GM23338 (cell line): ENCODE measurements around the gene PSMB2. TPM values are rescaled to one million over a fixed set of nuclear protein-coding genes. Genes with fewer than 3 reads are reported as not detected.

Experiments used
- ATAC-seq: fragments of 200-7000 bp; cut with Tn5 transposase; 3 replicates; pipeline ENCODE4 v1.9.1; 2020
- DNase-seq: peaks from one replicate; pipeline ENCODE4 v3.0.0-alpha.2; 2015; ENCODE audit warnings: low spot score
- H2AFZ ChIP-seq: fragments of 200-600 bp; sonication (generic); 2 replicates; pipeline ENCODE4 v1.8.0; 2016; ENCODE audit warnings: antibody characterized with exemption, mild to moderate bottlenecking, moderate library complexity
- H3F3A ChIP-seq: fragments of 200-600 bp; sonication (generic); replicated peaks from 2 replicates; pipeline ENCODE4 v1.8.0; 2017; ENCODE audit warnings: antibody characterized with exemption, mixed run types, low read depth
- H3K27ac ChIP-seq: fragments of 200-600 bp; sonication (generic); 2 replicates; pipeline ENCODE4 v1.6.1; 2016; ENCODE audit warnings: low read depth
- H3K27me3 ChIP-seq: fragments of 200-600 bp; sonication (generic); 2 replicates; pipeline ENCODE4 v1.8.0; 2016; ENCODE audit warnings: mild to moderate bottlenecking, mixed run types, moderate library complexity; ENCODE audit not compliant: insufficient read depth
- H3K36me3 ChIP-seq: fragments of 200-600 bp; sonication (generic); 2 replicates; pipeline ENCODE4 v1.8.0; 2016; ENCODE audit warnings: mild to moderate bottlenecking; ENCODE audit not compliant: insufficient read depth
- H3K4me1 ChIP-seq: fragments of 200-600 bp; sonication (generic); 2 replicates; pipeline ENCODE4 v1.8.0; 2016; ENCODE audit warnings: mild to moderate bottlenecking, moderate library complexity; ENCODE audit not compliant: insufficient read depth
- H3K4me2 ChIP-seq: fragments of 200-600 bp; sonication (generic); 2 replicates; pipeline ENCODE4 v1.7.1; 2017; ENCODE audit warnings: mixed run types
- H3K4me3 ChIP-seq: fragments of 200-600 bp; sonication (generic); 2 replicates; pipeline ENCODE4 v1.6.1; 2016; ENCODE audit warnings: mixed run types
- H3K79me2 ChIP-seq: fragments of 200-600 bp; sonication (generic); replicated peaks from 2 replicates; pipeline ENCODE4 v1.8.0; 2017; ENCODE audit warnings: mild to moderate bottlenecking; ENCODE audit not compliant: insufficient read depth
- H3K9me2 ChIP-seq: fragments of 200-600 bp; sonication (generic); 2 replicates; pipeline ENCODE4 v1.8.0; 2017; ENCODE audit not compliant: insufficient read depth
- H4K20me1 ChIP-seq: fragments of 200-600 bp; sonication (generic); replicated peaks from 2 replicates; pipeline ENCODE4 v1.8.0; 2017; ENCODE audit warnings: mild to moderate bottlenecking; ENCODE audit not compliant: insufficient read depth
- H3K27ac Mint-ChIP-seq: 2 replicates; pipeline ENCODE4 v1.8.0; 2020; ENCODE audit warnings: inconsistent platforms, mild to moderate bottlenecking, moderate library complexity, mixed read lengths
- H3K27me3 Mint-ChIP-seq: 3 replicates; pipeline ENCODE4 v1.8.0; 2022; ENCODE audit warnings: low read depth, mild to moderate bottlenecking, moderate library complexity, mixed read lengths, inconsistent platforms; ENCODE audit not compliant: insufficient read depth, poor library complexity
- H3K36me3 Mint-ChIP-seq: 3 replicates; pipeline ENCODE4 v1.8.0; 2021; ENCODE audit warnings: low read depth, mild to moderate bottlenecking, inconsistent platforms, moderate library complexity, mixed read lengths
- H3K4me1 Mint-ChIP-seq: 3 replicates; pipeline ENCODE4 v1.8.0; 2020; ENCODE audit warnings: mild to moderate bottlenecking, inconsistent platforms, mixed read lengths
- H3K4me3 Mint-ChIP-seq: 3 replicates; pipeline ENCODE4 v1.8.0; 2021; ENCODE audit warnings: moderate library complexity, mild to moderate bottlenecking, inconsistent platforms, mixed read lengths
- H3K9me3 Mint-ChIP-seq: 3 replicates; pipeline ENCODE4 v1.8.0; 2020; ENCODE audit warnings: moderate library complexity, mild to moderate bottlenecking, inconsistent platforms, mixed read lengths
- CREB1 ChIP-seq: fragments of 250-450 bp; sonication (Bioruptor Pico); IDR thresholded peaks from 2 replicates; pipeline ENCODE4 v1.5.0; 2020; ENCODE audit warnings: low read depth, mild to moderate bottlenecking, moderate library complexity
- EZH2phosphoT487 ChIP-seq: fragments of 200-600 bp; sonication (generic); IDR thresholded peaks from one replicate; pipeline ENCODE4 v1.8.1; 2018; ENCODE audit warnings: antibody characterized with exemption; ENCODE audit not compliant: unreplicated experiment
- JUNB ChIP-seq: IDR thresholded peaks from one replicate; pipeline ENCODE4 v1.6.1; 2016; ENCODE audit warnings: antibody characterized with exemption; ENCODE audit not compliant: unreplicated experiment
- NANOG ChIP-seq: IDR thresholded peaks from 2 replicates; pipeline ENCODE4 v1.6.1; 2016; ENCODE audit warnings: antibody characterized with exemption, borderline replicate concordance
- ZNF114 ChIP-seq: fragments of 250-450 bp; sonication (Bioruptor Pico); IDR thresholded peaks from 2 replicates; pipeline ENCODE4 v1.5.0; 2020; ENCODE audit warnings: mild to moderate bottlenecking, moderate library complexity
- ZNF331 ChIP-seq: fragments of 250-450 bp; sonication (Bioruptor Pico); IDR thresholded peaks from 2 replicates; pipeline ENCODE4 v1.5.0; 2020; ENCODE audit warnings: low read depth, mild to moderate bottlenecking, moderate library complexity
- polyA plus RNA-seq: library from polyadenylated mRNA; unstranded; fragments of >200 nt; fragmentation: Nextera tagmentation; extraction: Ambion mirVana; gene quantifications from 2 replicates; pipeline ENCODE4 v1.2.1, GENCODE V29; 2016
- total RNA-seq: library from RNA; depleted of rRNA; stranded (reverse); fragments of >200 nt; shearing (Covaris generic); gene quantifications from 2 replicates; pipeline ENCODE4 v1.2.3, GENCODE V29; 2014
- TF ChIP-seq, protein P1 (sequence below): fragments of 250-450 bp; sonication (Bioruptor Pico); IDR thresholded peaks from 2 replicates; pipeline ENCODE4 v1.5.0; 2020; ENCODE audit warnings: mild to moderate bottlenecking, moderate library complexity
- TF ChIP-seq, protein P2 (sequence below), 2 experiments: fragments of 200-600 bp in 1 of 2; sonication (generic) in 1 of 2; conservative IDR thresholded peaks; 2 replicates each; pipeline versions ENCODE4 v1.5.1 to v1.6.1; 2016 to 2017; ENCODE audit warnings: antibody characterized with exemption in 2 of 2, low read depth in 2 of 2, mild to moderate bottlenecking in 2 of 2, moderate library complexity in 1 of 2

PSMB2 gene
- total and polyA plus RNA-seq, 2 experiments from 2014 or later: 68.2 to 147 TPM

DNA sequence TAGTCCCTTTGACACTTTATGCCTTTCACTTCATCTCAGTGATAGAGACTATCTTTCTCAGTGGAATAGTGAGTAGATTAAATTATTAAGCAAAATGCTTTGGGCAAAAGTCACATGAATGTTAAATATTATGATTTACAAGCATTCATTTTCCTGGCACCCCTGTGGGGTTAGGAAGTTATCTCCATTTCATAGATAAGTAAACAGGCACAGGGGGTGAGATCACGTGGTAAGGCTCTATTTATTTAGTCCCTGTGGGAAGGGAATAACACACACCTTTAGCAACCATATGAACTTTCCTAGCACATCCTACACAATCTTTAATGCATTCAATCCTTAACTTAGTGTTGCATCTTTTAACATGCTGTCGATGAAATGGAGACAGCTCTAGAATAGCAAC, 12.3 kb downstream of the PSMB2 start (continued):
- TF ChIP-seq EZH2phosphoT487: no peak
- no peak for TF ChIP-seq CREB1
- no peak for TF ChIP-seq JUNB
- TF ChIP-seq, protein P1, sequence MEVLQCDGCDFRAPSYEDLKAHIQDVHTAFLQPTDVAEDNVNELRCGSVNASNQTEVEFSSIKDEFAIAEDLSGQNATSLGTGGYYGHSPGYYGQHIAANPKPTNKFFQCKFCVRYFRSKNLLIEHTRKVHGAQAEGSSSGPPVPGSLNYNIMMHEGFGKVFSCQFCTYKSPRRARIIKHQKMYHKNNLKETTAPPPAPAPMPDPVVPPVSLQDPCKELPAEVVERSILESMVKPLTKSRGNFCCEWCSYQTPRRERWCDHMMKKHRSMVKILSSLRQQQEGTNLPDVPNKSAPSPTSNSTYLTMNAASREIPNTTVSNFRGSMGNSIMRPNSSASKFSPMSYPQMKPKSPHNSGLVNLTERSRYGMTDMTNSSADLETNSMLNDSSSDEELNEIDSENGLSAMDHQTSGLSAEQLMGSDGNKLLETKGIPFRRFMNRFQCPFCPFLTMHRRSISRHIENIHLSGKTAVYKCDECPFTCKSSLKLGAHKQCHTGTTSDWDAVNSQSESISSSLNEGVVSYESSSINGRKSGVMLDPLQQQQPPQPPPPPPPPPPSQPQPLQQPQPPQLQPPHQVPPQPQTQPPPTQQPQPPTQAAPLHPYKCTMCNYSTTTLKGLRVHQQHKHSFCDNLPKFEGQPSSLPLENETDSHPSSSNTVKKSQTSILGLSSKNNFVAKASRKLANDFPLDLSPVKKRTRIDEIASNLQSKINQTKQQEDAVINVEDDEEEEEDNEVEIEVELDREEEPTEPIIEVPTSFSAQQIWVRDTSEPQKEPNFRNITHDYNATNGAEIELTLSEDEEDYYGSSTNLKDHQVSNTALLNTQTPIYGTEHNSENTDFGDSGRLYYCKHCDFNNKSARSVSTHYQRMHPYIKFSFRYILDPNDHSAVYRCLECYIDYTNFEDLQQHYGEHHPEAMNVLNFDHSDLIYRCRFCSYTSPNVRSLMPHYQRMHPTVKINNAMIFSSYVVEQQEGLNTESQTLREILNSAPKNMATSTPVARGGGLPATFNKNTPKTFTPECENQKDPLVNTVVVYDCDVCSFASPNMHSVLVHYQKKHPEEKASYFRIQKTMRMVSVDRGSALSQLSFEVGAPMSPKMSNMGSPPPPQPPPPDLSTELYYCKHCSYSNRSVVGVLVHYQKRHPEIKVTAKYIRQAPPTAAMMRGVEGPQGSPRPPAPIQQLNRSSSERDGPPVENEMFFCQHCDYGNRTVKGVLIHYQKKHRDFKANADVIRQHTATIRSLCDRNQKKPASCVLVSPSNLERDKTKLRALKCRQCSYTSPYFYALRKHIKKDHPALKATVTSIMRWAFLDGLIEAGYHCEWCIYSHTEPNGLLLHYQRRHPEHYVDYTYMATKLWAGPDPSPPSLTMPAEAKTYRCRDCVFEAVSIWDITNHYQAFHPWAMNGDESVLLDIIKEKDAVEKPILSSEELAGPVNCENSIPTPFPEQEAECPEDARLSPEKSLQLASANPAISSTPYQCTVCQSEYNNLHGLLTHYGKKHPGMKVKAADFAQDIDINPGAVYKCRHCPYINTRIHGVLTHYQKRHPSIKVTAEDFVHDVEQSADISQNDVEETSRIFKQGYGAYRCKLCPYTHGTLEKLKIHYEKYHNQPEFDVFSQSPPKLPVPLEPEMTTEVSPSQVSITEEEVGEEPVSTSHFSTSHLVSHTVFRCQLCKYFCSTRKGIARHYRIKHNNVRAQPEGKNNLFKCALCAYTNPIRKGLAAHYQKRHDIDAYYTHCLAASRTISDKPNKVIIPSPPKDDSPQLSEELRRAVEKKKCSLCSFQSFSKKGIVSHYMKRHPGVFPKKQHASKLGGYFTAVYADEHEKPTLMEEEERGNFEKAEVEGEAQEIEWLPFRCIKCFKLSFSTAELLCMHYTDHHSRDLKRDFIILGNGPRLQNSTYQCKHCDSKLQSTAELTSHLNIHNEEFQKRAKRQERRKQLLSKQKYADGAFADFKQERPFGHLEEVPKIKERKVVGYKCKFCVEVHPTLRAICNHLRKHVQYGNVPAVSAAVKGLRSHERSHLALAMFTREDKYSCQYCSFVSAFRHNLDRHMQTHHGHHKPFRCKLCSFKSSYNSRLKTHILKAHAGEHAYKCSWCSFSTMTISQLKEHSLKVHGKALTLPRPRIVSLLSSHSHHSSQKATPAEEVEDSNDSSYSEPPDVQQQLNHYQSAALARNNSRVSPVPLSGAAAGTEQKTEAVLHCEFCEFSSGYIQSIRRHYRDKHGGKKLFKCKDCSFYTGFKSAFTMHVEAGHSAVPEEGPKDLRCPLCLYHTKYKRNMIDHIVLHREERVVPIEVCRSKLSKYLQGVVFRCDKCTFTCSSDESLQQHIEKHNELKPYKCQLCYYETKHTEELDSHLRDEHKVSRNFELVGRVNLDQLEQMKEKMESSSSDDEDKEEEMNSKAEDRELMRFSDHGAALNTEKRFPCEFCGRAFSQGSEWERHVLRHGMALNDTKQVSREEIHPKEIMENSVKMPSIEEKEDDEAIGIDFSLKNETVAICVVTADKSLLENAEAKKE (CRISPR knock-in tag): no peak

DNA sequence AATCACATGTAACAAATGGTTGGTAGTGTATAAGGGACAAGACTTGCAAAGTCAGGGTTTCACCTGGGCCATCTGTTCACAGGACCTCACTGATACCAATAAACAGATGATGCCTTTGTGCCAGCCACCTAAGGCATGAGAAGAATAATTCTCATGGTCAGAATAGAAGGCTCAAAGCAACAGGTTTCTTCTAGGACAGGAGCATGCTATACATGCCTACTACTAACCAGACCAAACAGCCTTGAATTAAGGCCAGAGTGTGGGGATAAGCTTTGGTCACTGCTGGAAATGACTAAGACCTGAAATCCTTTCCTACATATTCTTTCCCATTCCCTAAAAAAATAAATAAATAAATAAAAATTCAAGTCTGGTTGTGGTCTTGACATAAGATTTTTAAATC, 17.5 kb downstream of the PSMB2 start:
- peaks cover 23% of the 10 kb centered on the region for H3K36me3 Mint-ChIP-seq
- Histone ChIP-seq H3K4me2 (no peak overlapping the region), H3K79me2 (peaks cover 74% of the 10 kb centered on the region), H3K9me2 (no peaks in the 10 kb centered on the region), H3K4me3 (no peak overlapping the region), H3F3A (peaks cover 9% of the 10 kb centered on the region; the same call in 1 of the 2 replicates), H4K20me1 (peaks cover 49% of the 10 kb centered on the region), H3K4me1 (peaks cover 33% of the 10 kb centered on the region), H2AFZ (no peak overlapping the region), H3K36me3 (peaks cover 12% of the 10 kb centered on the region; the same call in 1 of the 2 replicates), H3K27ac (peak overlapping the region; percentile 81), H3K27me3 (no peaks in the 10 kb centered on the region)
- DNase-seq (no peak), ATAC-seq (no peak)
- peaks cover 28% of the 10 kb centered on the region for H3K4me1 Mint-ChIP-seq
- no peaks in the 10 kb centered on the region for H3K9me3 Mint-ChIP-seq
- no peak overlapping the region for H3K4me3 Mint-ChIP-seq
- H3K27me3 Mint-ChIP-seq: peaks cover 7% of the 10 kb centered on the region
- H3K27ac Mint-ChIP-seq: no peak overlapping the region
- TF ChIP-seq CREB1: no peak
- TF ChIP-seq, protein P2, sequence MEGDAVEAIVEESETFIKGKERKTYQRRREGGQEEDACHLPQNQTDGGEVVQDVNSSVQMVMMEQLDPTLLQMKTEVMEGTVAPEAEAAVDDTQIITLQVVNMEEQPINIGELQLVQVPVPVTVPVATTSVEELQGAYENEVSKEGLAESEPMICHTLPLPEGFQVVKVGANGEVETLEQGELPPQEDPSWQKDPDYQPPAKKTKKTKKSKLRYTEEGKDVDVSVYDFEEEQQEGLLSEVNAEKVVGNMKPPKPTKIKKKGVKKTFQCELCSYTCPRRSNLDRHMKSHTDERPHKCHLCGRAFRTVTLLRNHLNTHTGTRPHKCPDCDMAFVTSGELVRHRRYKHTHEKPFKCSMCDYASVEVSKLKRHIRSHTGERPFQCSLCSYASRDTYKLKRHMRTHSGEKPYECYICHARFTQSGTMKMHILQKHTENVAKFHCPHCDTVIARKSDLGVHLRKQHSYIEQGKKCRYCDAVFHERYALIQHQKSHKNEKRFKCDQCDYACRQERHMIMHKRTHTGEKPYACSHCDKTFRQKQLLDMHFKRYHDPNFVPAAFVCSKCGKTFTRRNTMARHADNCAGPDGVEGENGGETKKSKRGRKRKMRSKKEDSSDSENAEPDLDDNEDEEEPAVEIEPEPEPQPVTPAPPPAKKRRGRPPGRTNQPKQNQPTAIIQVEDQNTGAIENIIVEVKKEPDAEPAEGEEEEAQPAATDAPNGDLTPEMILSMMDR (conservative IDR thresholded peaks at IDR 0.05; ENCODE audit: low read depth in 2 of 2): no peak
- TF ChIP-seq NANOG: no peak
- TF ChIP-seq EZH2phosphoT487: no peak
- no peak for TF ChIP-seq JUNB
- TF ChIP-seq ZNF114: no peak
- TF ChIP-seq ZNF331: no peak
- TF ChIP-seq, protein P1 (CRISPR knock-in tag): no peak
